ENCODE results near the gene TSPAN2. TPM values are rescaled to one million over a fixed set of nuclear protein-coding genes. Genes with fewer than 3 reads are reported as not detected.

Gene TSPAN2
- total and polyA plus RNA-seq, 9 of the 15 experiments (the other 6 are each of a cell fraction or from before 2014, with no cell fraction given) = not detected

DNA sequence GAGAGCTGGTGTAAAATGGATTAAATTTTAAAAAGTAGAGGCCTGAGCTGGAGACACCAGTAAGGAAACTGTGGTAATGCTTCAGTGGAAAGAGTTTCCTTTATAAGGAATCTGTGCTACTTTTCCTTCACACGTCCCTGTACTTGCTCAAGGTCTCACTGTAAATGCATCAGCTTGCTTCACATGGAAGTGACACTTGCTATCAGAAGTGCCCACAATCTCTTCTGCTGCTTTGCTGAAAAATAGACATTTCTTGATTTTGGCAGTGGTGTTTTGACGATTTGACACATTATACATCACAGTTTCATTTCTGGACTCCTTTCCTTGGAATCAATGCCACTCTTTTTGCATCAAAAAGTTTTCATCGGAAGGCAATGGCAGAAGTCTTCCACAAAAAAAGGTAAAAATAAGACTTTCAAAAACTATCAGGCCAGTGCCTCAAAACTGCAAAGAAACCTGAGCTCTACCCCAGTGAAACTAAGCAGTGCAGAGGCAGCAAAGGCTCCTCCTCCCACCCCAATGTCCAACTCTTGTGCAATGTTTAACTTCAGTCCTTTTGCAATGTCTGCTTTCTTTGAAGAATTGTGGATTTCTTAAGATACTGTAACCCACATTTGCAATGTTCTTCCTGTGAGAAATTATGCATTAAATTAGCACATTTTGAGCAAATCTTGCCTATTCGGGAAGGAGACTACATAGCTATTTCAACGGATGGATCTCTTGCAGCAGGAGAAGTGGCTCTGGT, 18.4 kb upstream of the TSPAN2 start:
- no peak overlapping the region for H3K4me3 ChIP-seq

DNA sequence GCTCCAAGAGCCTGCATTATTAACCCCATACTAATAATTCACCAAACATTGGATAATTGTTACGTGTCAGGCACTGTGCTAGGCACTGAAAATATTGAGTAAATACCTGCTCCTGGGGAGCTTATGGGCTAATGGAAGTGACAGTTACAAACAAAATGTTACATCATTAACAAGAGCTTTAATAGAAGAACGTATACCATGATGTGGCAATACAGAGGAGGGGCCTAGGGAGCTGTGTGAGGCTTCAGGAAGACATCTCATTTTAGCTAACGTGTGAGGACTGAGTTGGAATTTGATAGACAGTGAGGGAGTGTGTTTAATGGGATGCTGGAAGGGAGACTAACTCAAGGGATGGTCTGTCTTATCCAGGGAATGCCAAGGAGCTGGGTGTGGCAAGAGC, 16.5 kb upstream of the TSPAN2 start:
- CTCF ChIA-PET (ENCODE audit: low intra/inter-chr PET ratio) = no interaction called here
- POLR2A ChIA-PET = no interaction called here

More for the DNA sequence above, 18.4 kb upstream of the TSPAN2 start:
- no peaks in the 10 kb centered on the region for H3K9me3 ChIP-seq (replicated peaks; ENCODE audit: control insufficient read depth, insufficient read depth, low read depth, low read length)
- no peak overlapping the region for H2AFZ ChIP-seq (ENCODE audit: low read depth, low read length)
- H3K27me3 ChIP-seq (ENCODE audit: control insufficient read depth in 2 of 2, insufficient read depth in 2 of 2, low read length in 2 of 2) = peaks cover 0 to 9% of the 10 kb centered on the region in 2 experiments; a peak in 4 of 5 replicates
- TF ChIP-seq CEBPB (tag; IDR thresholded peaks at IDR 0.05) (peak; percentile 39; the same call in 1 of the 2 replicates), MCM5 (IDR thresholded peaks at IDR 0.05; ENCODE audit: low read depth) (no peak)
- no peaks in the 10 kb centered on the region for H3K9me1 ChIP-seq (ENCODE audit: control insufficient read depth, insufficient read depth, low read length)
- BruUV-seq (replicated peaks) = no TSS peak
- no peaks in the 10 kb centered on the region for H3K4me1 ChIP-seq (replicated peaks in 1 of 2; ENCODE audit: control insufficient read depth in 2 of 2, insufficient read depth in 2 of 2, low read length in 2 of 2)
- no peaks in the 10 kb centered on the region for H3K79me2 ChIP-seq (ENCODE audit: control insufficient read depth, insufficient read depth, low read length)
- no peaks in the 10 kb centered on the region for H4K20me1 ChIP-seq (replicated peaks; ENCODE audit: control insufficient read depth, insufficient read depth, low read length)
- H3K36me3 ChIP-seq (ENCODE audit: control insufficient read depth, insufficient read depth, low read length) = no peaks in the 10 kb centered on the region
- intact Hi-C loops (cut with micrococcal nuclease) (no loop called here), in situ Hi-C loops (cut with MboI) (no loop called here)
- no peak overlapping the region for H3K9ac ChIP-seq (ENCODE audit: insufficient read depth in 1 of 2, low read depth in 2 of 2, low read length in 2 of 2)
- under 1% methylated on average over 5 of the region's 5 CpGs for WGBS (ENCODE audit: insufficient coverage, low coverage, missing lambda C conversion rate)
- H3K4me2 ChIP-seq (ENCODE audit: insufficient read depth, low read length) = no peak overlapping the region
- POLR2A ChIA-PET = interaction anchor here (0.9 kb wide), 1 partner anchor 15 kb away, joined by 3 read pairs; no protein-coding TSS in a partner anchor
- ATAC-seq (no peak), DNase-seq (ENCODE audit: extremely low read depth in 1 of 4, low spot score in 3 of 4) (no peak), FAIRE-seq (no peak)
- H3K27ac ChIP-seq (ENCODE audit: extremely low read depth, low read depth, low read length) = no peak overlapping the region
- CTCF ChIA-PET (ENCODE audit: low intra/inter-chr PET ratio) = no interaction called here

More for the DNA sequence above, 16.5 kb upstream of the TSPAN2 start:
- Histone ChIP-seq H3K36me3 (ENCODE audit: control insufficient read depth, insufficient read depth, low read length) (no peaks in the 10 kb centered on the region), H3K9me1 (ENCODE audit: control insufficient read depth, insufficient read depth, low read length) (no peaks in the 10 kb centered on the region), H4K20me1 (replicated peaks; ENCODE audit: control insufficient read depth, insufficient read depth, low read length) (no peaks in the 10 kb centered on the region), H3K9ac (ENCODE audit: insufficient read depth in 1 of 2, low read depth in 2 of 2, low read length in 2 of 2) (no peak overlapping the region), H2AFZ (ENCODE audit: low read depth, low read length) (no peak overlapping the region), H3K79me2 (ENCODE audit: control insufficient read depth, insufficient read depth, low read length) (no peaks in the 10 kb centered on the region), H3K27ac (ENCODE audit: extremely low read depth, low read depth, low read length) (no peak overlapping the region), H3K4me2 (ENCODE audit: insufficient read depth, low read length) (no peak overlapping the region), H3K9me3 (replicated peaks; ENCODE audit: control insufficient read depth, insufficient read depth, low read depth, low read length) (no peaks in the 10 kb centered on the region), H3K4me3 (no peak overlapping the region), H3K4me1 (replicated peaks in 1 of 2; ENCODE audit: control insufficient read depth in 2 of 2, insufficient read depth in 2 of 2, low read length in 2 of 2) (no peaks in the 10 kb centered on the region), H3K27me3 (ENCODE audit: control insufficient read depth in 2 of 2, insufficient read depth in 2 of 2, low read length in 2 of 2) (no peaks in the 10 kb centered on the region; a peak in 2 of 5 replicates)
- FAIRE-seq (no peak), ATAC-seq (no peak), DNase-seq (ENCODE audit: extremely low read depth in 1 of 4, low spot score in 3 of 4) (no peak)
- intact Hi-C loops (cut with micrococcal nuclease) (no loop called here), in situ Hi-C loops (cut with MboI) (no loop called here)
- 3% methylated on average over 3 of the region's 3 CpGs for WGBS (ENCODE audit: insufficient coverage, low coverage, missing lambda C conversion rate)
- TF ChIP-seq MECOM (CRISPR knock-in tag; IDR thresholded peaks at IDR 0.05) = no peak
- TF ChIP-seq NCOA2 (IDR thresholded peaks at IDR 0.05; ENCODE audit: partially characterized antibody in 2 of 2) = no peak
- TF ChIP-seq, protein P1, sequence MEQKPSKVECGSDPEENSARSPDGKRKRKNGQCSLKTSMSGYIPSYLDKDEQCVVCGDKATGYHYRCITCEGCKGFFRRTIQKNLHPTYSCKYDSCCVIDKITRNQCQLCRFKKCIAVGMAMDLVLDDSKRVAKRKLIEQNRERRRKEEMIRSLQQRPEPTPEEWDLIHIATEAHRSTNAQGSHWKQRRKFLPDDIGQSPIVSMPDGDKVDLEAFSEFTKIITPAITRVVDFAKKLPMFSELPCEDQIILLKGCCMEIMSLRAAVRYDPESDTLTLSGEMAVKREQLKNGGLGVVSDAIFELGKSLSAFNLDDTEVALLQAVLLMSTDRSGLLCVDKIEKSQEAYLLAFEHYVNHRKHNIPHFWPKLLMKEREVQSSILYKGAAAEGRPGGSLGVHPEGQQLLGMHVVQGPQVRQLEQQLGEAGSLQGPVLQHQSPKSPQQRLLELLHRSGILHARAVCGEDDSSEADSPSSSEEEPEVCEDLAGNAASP (IDR thresholded peaks at IDR 0.05) = no peak
- TF ChIP-seq, protein P2, sequence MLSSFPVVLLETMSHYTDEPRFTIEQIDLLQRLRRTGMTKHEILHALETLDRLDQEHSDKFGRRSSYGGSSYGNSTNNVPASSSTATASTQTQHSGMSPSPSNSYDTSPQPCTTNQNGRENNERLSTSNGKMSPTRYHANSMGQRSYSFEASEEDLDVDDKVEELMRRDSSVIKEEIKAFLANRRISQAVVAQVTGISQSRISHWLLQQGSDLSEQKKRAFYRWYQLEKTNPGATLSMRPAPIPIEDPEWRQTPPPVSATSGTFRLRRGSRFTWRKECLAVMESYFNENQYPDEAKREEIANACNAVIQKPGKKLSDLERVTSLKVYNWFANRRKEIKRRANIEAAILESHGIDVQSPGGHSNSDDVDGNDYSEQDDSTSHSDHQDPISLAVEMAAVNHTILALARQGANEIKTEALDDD (IDR thresholded peaks at IDR 0.05) = no peak
- no peak for TF ChIP-seq ELF4 (CRISPR knock-in tag; IDR thresholded peaks at IDR 0.05)
- TF ChIP-seq CHD1 (IDR thresholded peaks at IDR 0.05; ENCODE audit: low read length) = no peak
- TF ChIP-seq CBFA2T3 (IDR thresholded peaks at IDR 0.05) = no peak
- no TSS peak for BruUV-seq (replicated peaks)

All from K562 (cell line).